ENCODE data around the gene DIS3L2.
"Not testable (repeated sequence)": the region's sequence is repeated elsewhere in the genome, so short reads cannot be mapped to it uniquely, and the experiment has no call there.

DIS3L2 gene

DNA sequence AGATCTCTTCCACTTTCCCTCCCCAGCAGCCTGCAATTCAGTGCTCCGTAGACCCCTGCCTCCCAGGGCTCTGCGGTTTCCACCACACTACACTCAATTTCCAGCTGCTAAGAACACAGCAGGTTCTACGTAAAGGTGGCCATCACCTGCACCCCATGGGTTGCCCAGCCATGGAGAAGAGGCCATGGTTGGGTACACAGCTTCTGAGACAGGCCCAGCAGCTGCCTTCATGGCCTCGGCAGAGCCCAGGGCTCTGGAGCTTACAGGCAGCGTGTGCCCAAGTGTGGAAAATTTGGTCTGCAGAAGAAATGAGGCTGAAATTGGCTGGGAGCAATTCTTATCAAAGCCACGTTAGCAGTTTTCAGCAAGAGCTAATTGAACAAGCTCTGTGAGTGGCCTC, 362.5 kb downstream of the DIS3L2 start:
- not testable (repeated sequence) for H3K9me3 ChIP-seq (replicated peaks in 1 of 2; ENCODE audit: control insufficient read depth in 2 of 2, insufficient read depth in 1 of 2, low read depth in 1 of 2, low read length in 2 of 2); H4K91ac ChIP-seq (ENCODE audit: low read depth, low read length, poor library complexity); H3K9ac ChIP-seq (ENCODE audit: low read depth, low read length, poor library complexity); H3K23ac ChIP-seq (ENCODE audit: low read depth, low read length, poor library complexity); H3K36me3 ChIP-seq (replicated peaks in 1 of 2; ENCODE audit: control insufficient read depth in 2 of 2, insufficient read depth in 2 of 2, low read length in 2 of 2); H3K14ac ChIP-seq (ENCODE audit: low read length); H3K27me3 ChIP-seq (ENCODE audit: control insufficient read depth in 3 of 3, insufficient read depth in 3 of 3, low read depth in 1 of 3, low read length in 3 of 3); H3K4me1 ChIP-seq (ENCODE audit: control insufficient read depth in 2 of 2, insufficient read depth in 1 of 2, low read depth in 1 of 2, low read length in 2 of 2); H2BK120ac ChIP-seq (ENCODE audit: low read depth, low read length); H2AK5ac ChIP-seq (ENCODE audit: low read depth, low read length); H3K18ac ChIP-seq (ENCODE audit: low read length); H3K79me1 ChIP-seq (ENCODE audit: low read depth, low read length); H2BK5ac ChIP-seq (ENCODE audit: low read length); H3K4ac ChIP-seq (ENCODE audit: low read length); DNase-seq (ENCODE audit: low spot score); H2BK15ac ChIP-seq (ENCODE audit: low read length); H2AFZ ChIP-seq (ENCODE audit: low read length); H3K4me3 ChIP-seq (ENCODE audit: low read length in 2 of 2); H4K8ac ChIP-seq (ENCODE audit: low read depth, low read length); H3K4me2 ChIP-seq (ENCODE audit: insufficient read depth, low read length, poor library complexity, severe bottlenecking); H3K27ac ChIP-seq (replicated peaks; ENCODE audit: low read length); H2BK12ac ChIP-seq (ENCODE audit: low read length)
- no CpG with 5 or more reads among the region's 6 CpGs for WGBS, 2 donors (ENCODE audit: extremely low coverage in 2 of 2, insufficient read length in 2 of 2, insufficient replicate concordance in 1 of 2)

DNA sequence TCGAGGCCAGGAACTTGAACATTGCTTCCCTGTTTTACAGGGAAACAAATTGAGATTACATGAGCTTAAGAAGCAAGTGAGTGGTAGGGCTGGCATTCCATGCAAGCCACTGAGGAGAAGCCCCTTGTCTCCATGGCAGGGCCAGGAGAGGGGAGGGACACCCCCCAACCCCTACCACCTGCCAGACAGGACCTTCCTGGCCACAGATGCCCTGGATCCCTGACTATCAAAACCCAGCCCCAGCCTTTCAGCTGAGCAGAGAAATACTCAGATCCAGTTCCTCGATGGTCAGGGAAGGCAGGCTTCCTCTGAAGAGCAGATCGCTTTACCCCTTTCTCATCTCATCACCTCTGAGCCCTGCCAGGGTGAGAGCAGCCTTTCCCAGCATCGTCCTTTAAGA, 363.3 kb downstream of the DIS3L2 start:
- no peak overlapping the region for H3K4me3 ChIP-seq (ENCODE audit: low read length in 2 of 2)
- no peak overlapping the region for H2AFZ ChIP-seq (ENCODE audit: low read length)
- H3K27ac ChIP-seq (replicated peaks; ENCODE audit: low read length): no peak overlapping the region
- no peak overlapping the region for H2BK5ac ChIP-seq (ENCODE audit: low read length)
- H3K36me3 ChIP-seq (replicated peaks in 1 of 2; ENCODE audit: control insufficient read depth in 2 of 2, insufficient read depth in 2 of 2, low read length in 2 of 2): no peaks in the 10 kb centered on the region
- H3K14ac ChIP-seq (ENCODE audit: low read length): no peak overlapping the region
- H3K23ac ChIP-seq (ENCODE audit: low read depth, low read length, poor library complexity): no peak overlapping the region
- H3K4ac ChIP-seq (ENCODE audit: low read length): no peak overlapping the region
- no peak for DNase-seq (ENCODE audit: low spot score)
- H3K27me3 ChIP-seq (ENCODE audit: control insufficient read depth in 3 of 3, insufficient read depth in 3 of 3, low read depth in 1 of 3, low read length in 3 of 3): no peaks in the 10 kb centered on the region
- H3K9me3 ChIP-seq (replicated peaks in 1 of 2; ENCODE audit: control insufficient read depth in 2 of 2, insufficient read depth in 1 of 2, low read depth in 1 of 2, low read length in 2 of 2): no peaks in the 10 kb centered on the region
- H2BK120ac ChIP-seq (ENCODE audit: low read depth, low read length): no peak overlapping the region
- WGBS, 2 donors (ENCODE audit: extremely low coverage in 2 of 2, insufficient read length in 2 of 2, insufficient replicate concordance in 1 of 2): no CpG with 5 or more reads among the region's 4 CpGs
- no peak overlapping the region for H2BK12ac ChIP-seq (ENCODE audit: low read length)
- H2BK15ac ChIP-seq (ENCODE audit: low read length): no peak overlapping the region
- no peak overlapping the region for H4K91ac ChIP-seq (ENCODE audit: low read depth, low read length, poor library complexity)
- H3K79me1 ChIP-seq (ENCODE audit: low read depth, low read length): peaks cover 3% of the 10 kb centered on the region
- peaks cover 0 to 2% of the 10 kb centered on the region in 2 donors for H3K4me1 ChIP-seq (ENCODE audit: control insufficient read depth in 2 of 2, insufficient read depth in 1 of 2, low read depth in 1 of 2, low read length in 2 of 2)
- H4K8ac ChIP-seq (ENCODE audit: low read depth, low read length): no peak overlapping the region
- H3K9ac ChIP-seq (ENCODE audit: low read depth, low read length, poor library complexity): no peak overlapping the region
- H3K18ac ChIP-seq (ENCODE audit: low read length): no peak overlapping the region
- H3K4me2 ChIP-seq (ENCODE audit: insufficient read depth, low read length, poor library complexity, severe bottlenecking): no peak overlapping the region
- no peak overlapping the region for H2AK5ac ChIP-seq (ENCODE audit: low read depth, low read length)

DNA sequence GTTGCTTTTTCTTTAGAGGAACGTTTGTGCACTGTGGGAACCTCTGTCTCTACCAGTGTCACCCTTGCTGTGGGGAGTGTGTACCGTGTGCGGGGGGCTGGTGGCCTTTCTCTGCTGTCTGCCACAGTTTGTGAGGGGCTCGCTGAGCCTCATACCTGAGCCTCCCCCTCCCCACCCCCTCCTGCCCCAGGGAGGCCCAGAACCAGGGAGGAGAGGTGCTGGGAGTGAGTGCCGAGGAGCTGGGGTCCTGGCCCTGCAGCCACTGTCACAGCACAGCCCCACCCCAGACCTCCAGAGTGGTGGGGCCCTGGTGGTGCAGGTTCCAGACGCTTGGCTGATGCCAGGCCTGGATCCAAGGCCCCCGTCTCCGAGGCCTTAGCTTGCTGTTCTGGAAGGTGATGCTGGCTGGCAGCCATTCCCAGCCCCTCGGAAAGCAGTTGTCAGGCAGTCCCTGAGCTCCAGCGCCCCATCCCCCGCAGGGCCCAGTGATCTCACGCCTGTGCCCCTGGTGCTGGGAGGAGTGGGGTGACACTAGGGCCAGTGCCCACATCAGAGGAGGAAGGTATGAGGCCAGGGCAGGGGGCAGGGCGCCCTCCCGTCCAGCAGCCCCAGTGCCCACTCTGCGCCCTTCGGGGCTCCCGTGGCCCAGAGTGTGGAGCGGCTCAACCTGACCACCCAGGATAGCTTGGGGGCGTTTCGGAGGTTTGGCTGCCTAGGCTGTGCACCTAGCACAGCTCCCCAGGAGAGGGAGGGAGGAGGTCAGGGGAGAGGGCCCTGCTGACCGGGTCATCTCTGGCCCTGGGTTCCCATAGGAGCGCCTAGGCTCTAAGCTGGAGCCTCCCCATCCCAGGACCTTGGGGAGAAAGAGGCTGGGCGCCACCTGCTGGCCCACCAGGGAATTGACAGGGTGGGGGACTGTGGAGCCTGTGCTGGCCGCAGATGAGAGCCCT, 364.1 kb downstream of the DIS3L2 start:
- Histone ChIP-seq H4K91ac (ENCODE audit: low read depth, low read length, poor library complexity) (no peak overlapping the region), H3K4ac (ENCODE audit: low read length) (no peak overlapping the region), H3K4me1 (ENCODE audit: control insufficient read depth in 2 of 2, insufficient read depth in 1 of 2, low read depth in 1 of 2, low read length in 2 of 2) (peaks cover 0 to 7% of the 10 kb centered on the region in 2 donors), H3K4me3 (ENCODE audit: low read length in 2 of 2) (peak overlapping the region in 1 of 2 donors; percentile 9), H2BK120ac (ENCODE audit: low read depth, low read length) (no peak overlapping the region), H3K27ac (replicated peaks; ENCODE audit: low read length) (no peak overlapping the region), H3K9ac (ENCODE audit: low read depth, low read length, poor library complexity) (peak overlapping the region; percentile 54), H2BK12ac (ENCODE audit: low read length) (no peak overlapping the region), H4K8ac (ENCODE audit: low read depth, low read length) (no peak overlapping the region), H3K23ac (ENCODE audit: low read depth, low read length, poor library complexity) (peak overlapping the region; percentile 67), H3K18ac (ENCODE audit: low read length) (peak overlapping the region; percentile 60), H3K4me2 (ENCODE audit: insufficient read depth, low read length, poor library complexity, severe bottlenecking) (no peak overlapping the region), H3K27me3 (ENCODE audit: control insufficient read depth in 3 of 3, insufficient read depth in 3 of 3, low read depth in 1 of 3, low read length in 3 of 3) (no peaks in the 10 kb centered on the region), H3K36me3 (replicated peaks in 1 of 2; ENCODE audit: control insufficient read depth in 2 of 2, insufficient read depth in 2 of 2, low read length in 2 of 2) (no peaks in the 10 kb centered on the region), H2AFZ (ENCODE audit: low read length) (no peak overlapping the region), H2AK5ac (ENCODE audit: low read depth, low read length) (peak overlapping the region; percentile 45), H2BK5ac (ENCODE audit: low read length) (no peak overlapping the region), H3K9me3 (replicated peaks in 1 of 2; ENCODE audit: control insufficient read depth in 2 of 2, insufficient read depth in 1 of 2, low read depth in 1 of 2, low read length in 2 of 2) (no peaks in the 10 kb centered on the region), H2BK15ac (ENCODE audit: low read length) (no peak overlapping the region), H3K79me1 (ENCODE audit: low read depth, low read length) (peaks cover 3% of the 10 kb centered on the region), H3K14ac (ENCODE audit: low read length) (peak overlapping the region; percentile 43)
- DNase-seq (ENCODE audit: low spot score): peak; percentile 50
- WGBS, 2 donors (ENCODE audit: extremely low coverage in 2 of 2, insufficient read length in 2 of 2, insufficient replicate concordance in 1 of 2): no CpG with 5 or more reads among the region's 24 CpGs

DNA sequence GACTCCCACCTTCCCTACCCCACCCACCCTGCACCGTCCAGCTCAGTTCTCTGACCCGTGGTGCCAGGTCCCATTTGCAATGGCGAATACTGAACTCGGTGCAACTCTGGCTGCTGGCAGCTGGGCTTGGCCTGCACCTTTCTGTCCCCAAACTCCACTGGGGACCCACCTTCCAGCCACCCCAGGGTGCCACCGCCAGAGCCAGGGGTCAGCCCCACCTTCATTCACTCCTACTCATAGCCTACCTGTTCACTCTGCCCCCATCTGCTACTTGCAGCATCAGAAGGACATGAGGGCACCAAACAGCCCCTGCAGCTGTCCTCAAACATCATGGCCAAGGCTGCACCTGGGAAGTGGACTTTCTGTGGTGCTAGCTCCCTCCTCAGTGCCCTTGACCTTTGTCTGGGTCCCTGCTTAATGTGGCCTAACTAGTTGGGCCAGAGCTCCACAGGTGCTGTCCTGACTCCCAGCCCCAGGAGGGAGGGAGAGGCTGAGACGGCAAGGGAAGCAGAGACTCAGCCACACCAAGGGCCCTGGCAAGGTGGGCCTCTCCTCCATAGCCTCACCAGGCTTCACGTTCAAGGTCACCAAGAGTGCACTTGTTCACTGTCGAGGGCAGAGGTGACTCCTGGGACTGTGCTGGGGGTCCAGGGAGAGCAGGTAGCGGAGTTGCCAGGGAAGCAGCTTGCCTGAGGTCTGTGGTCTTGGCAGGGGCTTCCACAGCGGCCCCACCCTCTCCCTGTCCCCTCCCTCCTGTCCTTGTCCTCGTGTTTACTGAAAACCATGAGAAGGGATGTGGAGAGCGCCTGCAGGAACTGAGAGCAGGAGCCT, 365.0 kb downstream of the DIS3L2 start:
- H4K8ac ChIP-seq (ENCODE audit: low read depth, low read length); H3K18ac ChIP-seq (ENCODE audit: low read length); H4K91ac ChIP-seq (ENCODE audit: low read depth, low read length, poor library complexity); H2BK15ac ChIP-seq (ENCODE audit: low read length); DNase-seq (ENCODE audit: low spot score); H3K27me3 ChIP-seq (ENCODE audit: control insufficient read depth in 3 of 3, insufficient read depth in 3 of 3, low read depth in 1 of 3, low read length in 3 of 3); H3K79me1 ChIP-seq (ENCODE audit: low read depth, low read length); H3K4me3 ChIP-seq (ENCODE audit: low read length in 2 of 2); H3K9me3 ChIP-seq (replicated peaks in 1 of 2; ENCODE audit: control insufficient read depth in 2 of 2, insufficient read depth in 1 of 2, low read depth in 1 of 2, low read length in 2 of 2); H3K36me3 ChIP-seq (replicated peaks in 1 of 2; ENCODE audit: control insufficient read depth in 2 of 2, insufficient read depth in 2 of 2, low read length in 2 of 2); H2BK5ac ChIP-seq (ENCODE audit: low read length); H3K23ac ChIP-seq (ENCODE audit: low read depth, low read length, poor library complexity); H2BK120ac ChIP-seq (ENCODE audit: low read depth, low read length); H2AFZ ChIP-seq (ENCODE audit: low read length); H3K27ac ChIP-seq (replicated peaks; ENCODE audit: low read length); H2AK5ac ChIP-seq (ENCODE audit: low read depth, low read length); H3K14ac ChIP-seq (ENCODE audit: low read length); H3K4me1 ChIP-seq (ENCODE audit: control insufficient read depth in 2 of 2, insufficient read depth in 1 of 2, low read depth in 1 of 2, low read length in 2 of 2); H3K4ac ChIP-seq (ENCODE audit: low read length); H3K9ac ChIP-seq (ENCODE audit: low read depth, low read length, poor library complexity); H2BK12ac ChIP-seq (ENCODE audit: low read length); H3K4me2 ChIP-seq (ENCODE audit: insufficient read depth, low read length, poor library complexity, severe bottlenecking): not testable (repeated sequence)
- no CpG with 5 or more reads among the region's 12 CpGs for WGBS, 2 donors (ENCODE audit: extremely low coverage in 2 of 2, insufficient read length in 2 of 2, insufficient replicate concordance in 1 of 2)
